ENCODE results near the gene TOP1.
A peak's percentile ranks its signal among the peaks of the same experiment; 100 is the strongest.

The TOP1 gene

GRCh38 chr20:41168281-41169161 is 139.9 kb downstream of the TOP1 start:
- no peak for DNase-seq (ENCODE audit: low read depth in 2 of 2)

DNA sequence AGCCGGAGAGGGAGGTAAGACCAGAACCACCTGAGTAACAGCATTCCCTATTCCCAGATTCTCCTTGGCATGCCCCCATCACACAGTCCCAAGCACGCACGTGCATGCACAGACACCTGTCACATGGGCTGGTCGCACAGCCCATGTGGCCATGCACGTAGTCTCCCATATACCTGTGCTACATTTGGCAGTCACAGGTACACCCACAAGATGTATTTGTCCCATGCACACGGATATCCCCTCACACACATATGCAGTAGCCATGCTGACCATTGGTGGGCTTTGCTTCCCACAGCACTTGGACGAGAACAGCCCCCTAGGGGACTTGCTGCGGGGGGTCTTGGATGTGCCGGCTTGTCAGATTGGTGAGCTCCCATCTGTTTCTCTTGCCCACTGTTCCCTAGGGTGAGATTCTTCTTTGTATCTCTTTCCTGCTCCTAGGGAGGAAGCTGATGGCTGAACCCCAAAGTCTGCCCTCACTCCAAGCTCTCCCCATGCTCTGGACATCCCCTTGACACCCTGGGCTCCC is 140.6 kb downstream of the TOP1 start:
- no peak for DNase-seq (ENCODE audit: low read depth in 2 of 2)

GRCh38 chr20:41169791-41170351 is 141.2 kb downstream of the TOP1 start:
- no peak for DNase-seq (ENCODE audit: low read depth in 2 of 2)

GRCh38 chr20:41170386-41171105 is 141.9 kb downstream of the TOP1 start:
- no peak for DNase-seq (ENCODE audit: low read depth in 2 of 2)

- no peak for DNase-seq (ENCODE audit: low read depth in 2 of 2)
These were observed 143.2 kb downstream of the TOP1 start for GRCh38 chr20:41171736-41172295.

DNA sequence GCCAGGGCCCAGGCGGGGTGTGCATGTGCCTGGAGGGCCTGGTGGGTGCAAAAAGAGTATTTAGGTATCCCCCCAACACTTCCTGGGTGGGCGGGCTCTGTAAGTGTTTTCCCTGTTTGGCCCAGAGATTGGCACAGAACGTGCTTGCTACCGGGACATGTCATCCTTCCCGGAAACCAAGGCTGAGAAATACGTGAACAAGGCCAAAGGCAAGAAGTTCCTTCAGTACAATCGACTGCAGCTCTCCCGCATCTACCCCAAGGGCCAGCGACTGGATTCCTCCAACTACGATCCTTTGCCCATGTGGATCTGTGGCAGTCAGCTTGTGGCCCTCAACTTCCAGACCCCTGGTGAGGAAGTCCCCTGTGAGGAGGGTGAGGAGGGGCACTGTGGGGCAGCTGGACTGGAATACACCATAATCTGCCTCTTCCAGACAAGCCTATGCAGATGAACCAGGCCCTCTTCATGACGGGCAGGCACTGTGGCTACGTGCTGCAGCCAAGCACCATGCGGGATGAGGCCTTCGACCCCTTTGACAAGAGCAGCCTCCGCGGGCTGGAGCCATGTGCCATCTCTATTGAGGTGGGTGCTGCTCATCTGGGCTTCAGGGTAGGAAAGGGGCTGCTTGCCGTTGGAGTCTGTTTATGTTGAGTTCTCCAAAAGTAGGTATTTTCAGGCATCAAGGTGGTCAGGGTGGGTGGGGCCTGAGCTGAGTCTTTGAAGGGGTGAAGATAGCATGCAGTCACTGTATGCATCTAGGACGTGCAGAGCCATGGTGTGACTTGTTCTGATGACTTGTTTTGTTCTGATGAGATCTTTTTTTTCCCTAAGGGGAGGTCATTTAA is 143.9 kb downstream of the TOP1 start:
- no peak for DNase-seq (ENCODE audit: low read depth in 2 of 2)

- peak; percentile 30 to 38 for DNase-seq (ENCODE audit: low read depth in 2 of 2)
These were observed 144.6 kb downstream of the TOP1 start for GRCh38 chr20:41173161-41173721.

- no peak for DNase-seq (ENCODE audit: low read depth in 2 of 2)
These were observed 145.2 kb downstream of the TOP1 start for GRCh38 chr20:41173791-41174341.

Data from stimulated activated CD8-positive, alpha-beta memory T cell treated with anti-CD3 and anti-CD28 coated beads, Interleukin-15, amount 100 ng/mL, for 48 hours (primary cell).